BE2C (cell line): ENCODE results near the gene CD6.

Experiments used
- DNase-seq: peaks from one replicate; pipeline ENCODE4 v3.0.0-alpha.2; 2020
- H3K27me3 ChIP-seq: fragments of 250-450 bp; sonication (Bioruptor Pico); 2 replicates; pipeline ENCODE4 v1.5.1; 2020; ENCODE audit warnings: mild to moderate bottlenecking
- H3K36me3 ChIP-seq: fragments of 250-450 bp; sonication (Bioruptor Pico); 2 replicates; pipeline ENCODE4 v1.5.1; 2020; ENCODE audit warnings: mild to moderate bottlenecking
- H3K4me1 ChIP-seq: fragments of 250-450 bp; sonication (Bioruptor Pico); 2 replicates; pipeline ENCODE4 v1.5.1; 2020
- H3K4me3 ChIP-seq: 2 replicates; pipeline ENCODE4 v1.5.1; 2011; ENCODE audit warnings: low read depth, low read length
- H3K9me3 ChIP-seq: fragments of 250-450 bp; sonication (Bioruptor Pico); 2 replicates; pipeline ENCODE4 v1.5.1; 2020
- TF ChIP-seq, protein P1 (sequence below): IDR thresholded peaks from 2 replicates; pipeline ENCODE4 v1.5.1; 2012; ENCODE audit warnings: mild to moderate bottlenecking, low read depth, low read length

CD6 gene

DNA sequence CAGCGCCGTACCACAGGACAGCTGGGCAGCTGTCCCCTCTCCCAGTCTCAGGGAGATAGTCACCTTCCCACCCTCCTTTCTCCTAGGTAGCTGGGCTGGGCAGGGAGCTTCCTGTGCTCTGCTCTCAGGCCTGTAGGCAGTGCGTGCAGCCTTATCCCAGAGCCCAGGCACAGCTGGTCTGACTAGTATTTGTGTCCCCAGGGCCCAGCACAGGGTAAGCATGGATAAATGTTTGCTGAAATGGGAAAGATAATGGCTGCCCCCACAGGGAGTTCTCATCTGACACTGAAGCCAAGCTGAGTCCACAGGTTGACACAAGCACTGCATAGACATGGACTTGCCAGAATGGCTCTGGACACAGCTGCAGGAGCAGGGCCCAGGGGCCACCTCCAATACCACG lies 29.3 kb upstream of the CD6 start:
- no peak for DNase-seq
- Histone ChIP-seq H3K36me3 (no peaks in the 10 kb centered on the region), H3K9me3 (no peaks in the 10 kb centered on the region), H3K4me1 (no peaks in the 10 kb centered on the region), H3K4me3 (no peak overlapping the region), H3K27me3 (no peaks in the 10 kb centered on the region)
- TF ChIP-seq, protein P1, sequence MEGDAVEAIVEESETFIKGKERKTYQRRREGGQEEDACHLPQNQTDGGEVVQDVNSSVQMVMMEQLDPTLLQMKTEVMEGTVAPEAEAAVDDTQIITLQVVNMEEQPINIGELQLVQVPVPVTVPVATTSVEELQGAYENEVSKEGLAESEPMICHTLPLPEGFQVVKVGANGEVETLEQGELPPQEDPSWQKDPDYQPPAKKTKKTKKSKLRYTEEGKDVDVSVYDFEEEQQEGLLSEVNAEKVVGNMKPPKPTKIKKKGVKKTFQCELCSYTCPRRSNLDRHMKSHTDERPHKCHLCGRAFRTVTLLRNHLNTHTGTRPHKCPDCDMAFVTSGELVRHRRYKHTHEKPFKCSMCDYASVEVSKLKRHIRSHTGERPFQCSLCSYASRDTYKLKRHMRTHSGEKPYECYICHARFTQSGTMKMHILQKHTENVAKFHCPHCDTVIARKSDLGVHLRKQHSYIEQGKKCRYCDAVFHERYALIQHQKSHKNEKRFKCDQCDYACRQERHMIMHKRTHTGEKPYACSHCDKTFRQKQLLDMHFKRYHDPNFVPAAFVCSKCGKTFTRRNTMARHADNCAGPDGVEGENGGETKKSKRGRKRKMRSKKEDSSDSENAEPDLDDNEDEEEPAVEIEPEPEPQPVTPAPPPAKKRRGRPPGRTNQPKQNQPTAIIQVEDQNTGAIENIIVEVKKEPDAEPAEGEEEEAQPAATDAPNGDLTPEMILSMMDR: no peak

DNA sequence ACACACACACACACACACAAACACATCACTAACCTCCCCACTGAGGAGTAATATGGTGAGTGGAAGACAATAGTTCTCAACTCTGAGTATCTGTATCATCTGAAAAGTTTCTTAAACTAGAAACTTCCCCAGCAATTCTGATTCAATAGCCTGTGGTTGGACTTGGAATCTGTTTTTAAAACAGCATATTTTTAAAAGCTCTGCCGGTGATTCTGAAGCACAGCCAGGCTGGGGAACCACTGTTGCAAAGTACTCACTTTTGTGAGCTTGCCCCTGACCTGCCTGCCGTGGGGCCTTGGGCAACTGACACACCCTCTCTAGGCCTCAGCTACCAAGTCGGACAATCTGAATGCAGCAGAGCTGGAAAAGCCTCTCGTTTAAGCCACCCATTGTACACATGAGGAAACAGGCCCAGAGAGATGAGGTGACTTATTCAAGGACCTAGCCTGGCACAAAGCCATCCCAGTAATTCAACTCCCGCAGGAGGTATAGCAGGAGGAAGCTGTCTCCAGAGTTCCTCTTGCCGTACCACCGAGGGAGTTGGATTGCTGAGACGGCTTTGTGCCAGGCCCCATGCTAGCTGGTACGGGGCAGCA lies 28.4 kb upstream of the CD6 start:
- TF ChIP-seq, protein P1: no peak
- DNase-seq: no peak

DNA sequence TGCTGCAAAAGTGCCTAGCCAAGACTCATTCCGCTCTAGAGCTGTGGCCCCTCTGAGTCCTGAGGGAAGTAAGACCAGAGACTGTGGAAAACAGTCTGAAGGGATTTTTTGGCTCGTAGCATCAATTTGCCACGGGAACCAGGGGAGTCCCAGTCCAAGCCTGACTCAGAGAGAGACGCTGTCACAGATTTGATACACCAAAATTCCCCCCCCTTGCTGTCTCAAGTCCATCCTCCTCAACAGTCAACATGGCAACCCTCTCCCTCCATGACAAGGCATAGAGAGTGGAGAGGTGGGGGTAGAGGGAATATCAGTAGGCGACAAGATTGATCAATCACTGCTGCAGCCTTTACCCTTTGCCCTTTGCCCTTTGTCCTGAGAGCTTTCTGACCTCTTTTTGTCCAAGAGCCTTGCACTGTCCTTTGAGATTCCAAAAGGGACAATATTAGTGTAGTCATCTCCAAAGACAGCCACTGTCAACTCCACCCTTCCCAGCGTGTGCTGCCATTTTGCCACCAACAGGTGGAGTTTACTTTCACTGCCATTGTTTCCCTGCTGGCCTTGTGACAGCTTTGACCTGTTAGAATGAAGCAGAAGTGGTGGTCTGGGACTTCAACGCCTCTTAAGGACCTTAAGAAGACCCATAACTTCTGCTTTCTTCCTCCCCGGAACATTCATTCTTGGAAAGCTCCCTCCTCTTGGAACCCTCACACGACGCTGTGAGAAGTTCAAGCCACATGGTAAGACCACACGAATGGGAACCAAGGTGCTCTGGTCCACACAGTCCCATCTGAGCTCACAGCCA lies 26.8 kb upstream of the CD6 start:
- H3K36me3 ChIP-seq: no peaks in the 10 kb centered on the region
- no peak for DNase-seq
- no peaks in the 10 kb centered on the region for H3K27me3 ChIP-seq

More for the DNA sequence above, 28.4 kb upstream of the CD6 start:
- Histone ChIP-seq H3K4me1 (no peaks in the 10 kb centered on the region), H3K9me3 (no peaks in the 10 kb centered on the region), H3K27me3 (no peaks in the 10 kb centered on the region), H3K36me3 (no peaks in the 10 kb centered on the region), H3K4me3 (no peak overlapping the region)

DNA sequence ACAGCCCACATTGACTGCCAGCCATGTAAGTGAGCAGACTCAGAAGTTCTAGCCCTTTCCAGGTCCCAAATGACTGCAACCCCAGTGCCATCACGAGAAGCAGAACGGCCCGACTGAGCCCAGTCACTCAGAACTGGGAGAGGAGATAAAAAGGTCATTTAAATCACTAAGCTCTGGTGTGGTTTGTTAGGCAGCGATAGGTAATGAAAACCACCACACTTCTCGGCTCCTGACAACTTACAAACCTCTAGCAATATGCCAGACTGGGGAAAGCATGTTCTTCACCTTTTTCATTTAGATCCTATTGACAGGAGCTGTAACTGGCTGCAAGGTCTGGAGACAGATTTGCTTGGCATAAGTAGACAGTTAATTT lies 26.2 kb upstream of the CD6 start:
- no peak for DNase-seq
- no peaks in the 10 kb centered on the region for H3K27me3 ChIP-seq
- no peaks in the 10 kb centered on the region for H3K9me3 ChIP-seq
- no peaks in the 10 kb centered on the region for H3K4me1 ChIP-seq
- TF ChIP-seq, protein P1: no peak
- H3K36me3 ChIP-seq: no peaks in the 10 kb centered on the region
- H3K4me3 ChIP-seq: no peak overlapping the region

More for the DNA sequence above, 26.8 kb upstream of the CD6 start:
- Histone ChIP-seq H3K4me1 (no peaks in the 10 kb centered on the region), H3K4me3 (no peak overlapping the region), H3K9me3 (no peaks in the 10 kb centered on the region)
- TF ChIP-seq, protein P1: peak; percentile 32

DNA sequence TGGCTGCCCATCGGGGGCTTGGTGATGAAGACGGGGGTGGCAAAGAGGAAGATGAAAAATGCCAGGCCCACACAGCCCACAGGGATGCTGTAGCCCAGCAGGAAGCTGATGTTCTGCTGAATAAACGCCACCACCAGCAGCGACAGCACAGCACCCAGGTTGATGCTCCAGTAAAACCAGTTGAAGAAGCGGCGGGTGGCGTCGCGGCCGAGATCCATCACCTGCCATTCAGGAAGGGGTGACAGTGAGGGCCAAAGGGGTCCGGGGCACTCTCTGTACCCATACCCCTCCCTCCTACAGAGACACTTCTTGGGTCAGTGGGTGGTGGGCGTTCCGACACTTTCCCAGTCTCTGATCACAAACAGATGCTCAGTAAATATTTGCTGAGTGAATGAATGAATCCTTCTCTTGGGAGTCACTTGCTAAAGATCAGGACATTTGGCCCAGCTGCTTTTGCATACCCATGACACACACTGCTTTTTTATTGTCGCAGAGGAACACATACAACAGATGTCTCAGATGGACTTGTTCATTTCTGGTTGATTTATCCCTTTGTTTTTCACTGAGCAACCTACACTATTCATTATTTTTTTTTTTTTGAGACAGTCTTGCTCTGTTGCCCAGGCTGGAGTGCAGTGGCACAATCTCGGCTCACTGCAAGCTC lies 24.7 kb upstream of the CD6 start:
- TF ChIP-seq, protein P1: no peak
- no peak overlapping the region for H3K4me3 ChIP-seq
- no peaks in the 10 kb centered on the region for H3K27me3 ChIP-seq
- H3K4me1 ChIP-seq: no peaks in the 10 kb centered on the region
- no peaks in the 10 kb centered on the region for H3K36me3 ChIP-seq
- DNase-seq: no peak
- H3K9me3 ChIP-seq: no peaks in the 10 kb centered on the region

DNA sequence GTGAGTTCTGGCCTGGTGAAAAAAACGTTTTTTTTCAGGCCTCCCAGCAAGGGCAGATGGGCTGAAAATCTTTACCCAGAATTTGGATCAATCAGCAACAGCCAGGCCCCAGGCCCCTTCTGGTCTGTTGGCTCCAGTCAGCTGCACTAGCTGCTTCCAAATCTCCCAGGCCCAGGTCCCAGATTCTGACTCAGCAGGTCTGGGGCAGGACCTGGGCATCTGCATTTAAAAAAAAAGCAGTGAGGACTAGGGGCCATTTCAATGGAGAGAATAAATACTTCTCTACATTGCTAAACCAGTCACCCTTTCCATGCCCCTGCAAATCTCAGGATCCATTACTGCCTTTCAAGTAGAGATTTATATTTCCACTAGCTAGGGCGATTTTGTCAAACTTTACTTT lies 23.8 kb upstream of the CD6 start:
- H3K4me1 ChIP-seq: no peaks in the 10 kb centered on the region
- no peaks in the 10 kb centered on the region for H3K9me3 ChIP-seq
- no peak for DNase-seq
- H3K4me3 ChIP-seq: no peak overlapping the region
- TF ChIP-seq, protein P1: no peak
- H3K27me3 ChIP-seq: no peaks in the 10 kb centered on the region
- H3K36me3 ChIP-seq: no peaks in the 10 kb centered on the region
